Umbilical cord (tissue), 2 donors: ENCODE measurements around the gene TTLL8. TPM values are rescaled to one million over a fixed set of nuclear protein-coding genes. Genes with fewer than 3 reads are reported as not detected.

Source experiments
- DNase-seq: peaks from one replicate; pipeline ENCODE4 v3.0.0-alpha.2; 2015; ENCODE audit warnings: low spot score
- total RNA-seq: library from RNA; depleted of rRNA; stranded (reverse); fragments of >200 nt; gene quantifications from one replicate; pipeline ENCODE4 v1.2.3, GENCODE V29; 2014; ENCODE audit warnings: low replicate concordance; ENCODE audit not compliant: insufficient read depth

Gene TTLL8
- total RNA-seq, 1 donor from 2014 or later = not detected

- DNase-seq = no peak
Measured at GRCh38 chr22:50062509-50063135, 4.5 kb upstream of the TTLL8 start.

- DNase-seq = peak; percentile 57
Measured at GRCh38 chr22:50061824-50062355, 3.8 kb upstream of the TTLL8 start.

GRCh38 chr22:50061141-50061823 lies 3.2 kb upstream of the TTLL8 start:
- no peak for DNase-seq

- no peak for DNase-seq
Measured at GRCh38 chr22:50060441-50061140, 2.5 kb upstream of the TTLL8 start.

- no peak for DNase-seq
Measured at GRCh38 chr22:50059881-50060262, 1.8 kb upstream of the TTLL8 start.

- DNase-seq = peak; percentile 89
Measured at GRCh38 chr22:50058906-50059880, 1.1 kb upstream of the TTLL8 start.

- DNase-seq = no peak
Measured at GRCh38 chr22:50057278-50058060, 629 bp downstream of the TTLL8 start.

GRCh38 chr22:50056214-50056972 lies 1.7 kb downstream of the TTLL8 start:
- DNase-seq = no peak

- no peak for DNase-seq
Measured at GRCh38 chr22:50053861-50054260, 4.2 kb downstream of the TTLL8 start.

- no peak for DNase-seq
Measured at GRCh38 chr22:50051930-50052329, 6.2 kb downstream of the TTLL8 start.

GRCh38 chr22:50049299-50050195 lies 8.6 kb downstream of the TTLL8 start:
- no peak for DNase-seq

- no peak for DNase-seq
Measured at GRCh38 chr22:50048836-50049235, 9.3 kb downstream of the TTLL8 start.

- no peak for DNase-seq
Measured at GRCh38 chr22:50048061-50048765, 9.9 kb downstream of the TTLL8 start.

- no peak for DNase-seq
Measured at GRCh38 chr22:50047346-50047745, 10.8 kb downstream of the TTLL8 start.

GRCh38 chr22:50046481-50047245 lies 11.4 kb downstream of the TTLL8 start:
- DNase-seq = no peak

GRCh38 chr22:50046019-50046415 lies 12.1 kb downstream of the TTLL8 start:
- DNase-seq = no peak
